OCI-LY1 (cell line): Measurements from ENCODE around the gene GNRHR.
A peak's percentile ranks its signal among the peaks of the same experiment; 100 is the strongest.

Experiments
- CTCF ChIP-seq: fragments of 200-600 bp; sonication (generic), shearing (Covaris generic); IDR thresholded peaks from 2 replicates; pipeline ENCODE4 v1.5.1; 2017; ENCODE audit warnings: mild to moderate bottlenecking, antibody characterized with exemption, low read length, moderate library complexity, mixed read lengths
- EZH2 ChIP-seq: fragments of 200-600 bp; sonication (generic), shearing (Covaris generic); IDR thresholded peaks from 2 replicates; pipeline ENCODE4 v1.8.0; 2017; ENCODE audit warnings: borderline replicate concordance, mixed run types, mild to moderate bottlenecking, antibody characterized with exemption, low read length, moderate library complexity, mixed read lengths

- TF ChIP-seq CTCF (peak; percentile 65), EZH2 (no peak)
Observed at GRCh38 chr4:67746797-67747495, 7.2 kb downstream of the GNRHR start.
